Vagina (tissue), 2 donors: ENCODE results near the gene PRC1.

Source experiments
- POLR2A ChIP-seq, 2 donors: fragments of 450-650 bp; IDR thresholded peaks; one replicate each; pipeline ENCODE4 v1.6.1; 2017; ENCODE audit warnings: antibody characterized with exemption in 2 of 2, mild to moderate bottlenecking in 2 of 2, moderate library complexity in 2 of 2
- TF ChIP-seq, protein P1 (sequence below), 3 experiments: fragments of 450-650 bp in 2 of 3; fragments of 200-600 bp in 1 of 3; sonication (generic) in 1 of 3; IDR thresholded peaks; one replicate each; pipeline ENCODE4 v1.5.1; 2017 to 2019; ENCODE audit warnings: antibody characterized with exemption in 3 of 3, mild to moderate bottlenecking in 2 of 3, moderate library complexity in 2 of 3

DNA sequence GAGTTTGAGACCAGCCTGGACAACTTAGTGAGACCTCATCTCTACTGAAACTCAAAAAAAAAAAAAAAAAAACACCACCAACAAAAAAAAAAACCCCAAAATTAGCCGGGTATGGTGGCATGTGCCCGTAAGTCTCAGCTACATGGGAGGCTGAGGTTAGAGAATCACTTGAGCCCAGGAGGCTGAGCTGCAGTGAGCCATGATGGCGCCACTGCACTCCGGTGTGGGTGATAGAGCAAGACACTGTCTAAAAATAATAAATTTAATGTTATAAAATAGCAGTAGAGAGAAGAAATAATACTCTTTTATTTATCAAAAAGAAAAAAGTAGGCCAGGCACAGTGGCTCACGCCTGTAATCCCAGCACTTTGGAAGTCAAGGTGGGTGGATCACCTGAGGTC is 22.2 kb downstream of the PRC1 start:
- TF ChIP-seq, protein P1, sequence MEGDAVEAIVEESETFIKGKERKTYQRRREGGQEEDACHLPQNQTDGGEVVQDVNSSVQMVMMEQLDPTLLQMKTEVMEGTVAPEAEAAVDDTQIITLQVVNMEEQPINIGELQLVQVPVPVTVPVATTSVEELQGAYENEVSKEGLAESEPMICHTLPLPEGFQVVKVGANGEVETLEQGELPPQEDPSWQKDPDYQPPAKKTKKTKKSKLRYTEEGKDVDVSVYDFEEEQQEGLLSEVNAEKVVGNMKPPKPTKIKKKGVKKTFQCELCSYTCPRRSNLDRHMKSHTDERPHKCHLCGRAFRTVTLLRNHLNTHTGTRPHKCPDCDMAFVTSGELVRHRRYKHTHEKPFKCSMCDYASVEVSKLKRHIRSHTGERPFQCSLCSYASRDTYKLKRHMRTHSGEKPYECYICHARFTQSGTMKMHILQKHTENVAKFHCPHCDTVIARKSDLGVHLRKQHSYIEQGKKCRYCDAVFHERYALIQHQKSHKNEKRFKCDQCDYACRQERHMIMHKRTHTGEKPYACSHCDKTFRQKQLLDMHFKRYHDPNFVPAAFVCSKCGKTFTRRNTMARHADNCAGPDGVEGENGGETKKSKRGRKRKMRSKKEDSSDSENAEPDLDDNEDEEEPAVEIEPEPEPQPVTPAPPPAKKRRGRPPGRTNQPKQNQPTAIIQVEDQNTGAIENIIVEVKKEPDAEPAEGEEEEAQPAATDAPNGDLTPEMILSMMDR (IDR thresholded peaks at IDR 0.05), result no peak
- TF ChIP-seq POLR2A (IDR thresholded peaks at IDR 0.05), result no peak
